Amygdala (tissue), 56 donors: Measurements from ENCODE around the gene SDS.

Experiments
- DNase-seq, 56 donors: peaks; one replicate each; lab custom pipeline; 2025; lab: John Stamatoyannopoulos, UW

The SDS gene

GRCh38 chr12:113385282-113385882 lies 18.3 kb downstream of the SDS start:
- DNase-seq, result peak in 5 of 56 donors; percentile 10 to 36 (median 27)

- no peak for DNase-seq
Observed at GRCh38 chr12:113384778-113385177, 18.9 kb downstream of the SDS start.

- no peak for DNase-seq
Observed at GRCh38 chr12:113382206-113382605, 21.5 kb downstream of the SDS start.

- peak in 11 of 56 donors; percentile 10 to 49 (median 20) for DNase-seq
Observed at GRCh38 chr12:113381220-113381619, 22.5 kb downstream of the SDS start.

- DNase-seq, result no peak
Observed at GRCh38 chr12:113378291-113378690, 25.4 kb downstream of the SDS start.

- DNase-seq, result no peak
Observed at GRCh38 chr12:113374823-113375428, 28.8 kb downstream of the SDS start.

DNA sequence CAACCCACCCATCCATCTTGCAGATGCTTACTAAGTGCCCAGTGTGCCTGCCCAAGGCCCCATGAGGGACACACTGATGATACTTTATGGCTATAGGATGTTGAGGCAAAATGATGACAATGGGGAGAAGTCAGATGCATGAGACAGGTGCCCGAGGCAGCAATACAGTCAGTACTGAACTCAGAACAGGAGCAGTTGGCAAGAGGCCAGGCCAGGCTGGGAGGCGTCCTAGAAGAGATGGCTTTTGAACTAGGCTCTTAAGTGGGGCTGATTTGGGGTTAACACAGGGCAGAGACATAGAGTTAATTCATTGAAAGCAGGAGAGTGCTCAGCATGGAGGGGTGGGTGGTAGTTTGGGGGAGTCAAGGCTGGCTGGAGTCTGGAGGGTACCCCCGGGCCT lies 29.7 kb downstream of the SDS start:
- no peak for DNase-seq

DNA sequence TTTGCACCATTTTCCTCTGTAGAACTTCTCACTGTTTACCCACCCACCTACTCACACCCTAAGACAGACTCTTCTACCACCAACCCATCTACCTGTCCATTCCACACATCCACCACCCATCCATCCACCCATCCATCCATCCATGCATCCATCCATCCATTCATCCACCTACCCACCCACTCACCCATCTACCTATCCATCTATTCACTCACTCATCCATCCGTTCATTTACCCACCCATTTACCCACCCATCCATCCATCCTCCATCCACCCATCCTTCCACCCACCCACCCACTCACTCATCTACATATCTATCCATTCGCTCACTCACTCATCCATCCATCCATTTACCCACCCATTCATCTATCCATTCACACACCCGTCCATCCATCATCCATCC lies 30.2 kb downstream of the SDS start:
- no peak for DNase-seq

DNA sequence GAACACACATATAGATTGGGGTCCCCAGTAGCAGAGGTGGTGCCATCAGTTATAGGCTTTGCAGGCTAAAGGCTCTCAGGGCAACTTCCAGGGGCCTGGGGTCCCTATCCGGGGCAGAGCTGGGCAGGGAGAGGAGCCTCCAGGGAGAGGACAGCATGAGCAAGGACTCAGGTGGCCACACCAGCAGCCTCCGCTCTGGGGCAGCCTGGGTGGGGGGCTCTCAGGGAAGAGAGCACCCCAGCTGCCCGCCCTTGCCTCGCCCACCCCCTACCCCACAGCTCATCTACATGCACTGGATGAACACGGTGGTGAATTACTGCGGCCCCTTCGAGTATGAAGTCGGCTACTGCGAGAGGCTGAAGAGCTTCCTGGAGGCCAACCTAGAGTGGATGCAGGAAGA lies 31.3 kb downstream of the SDS start:
- DNase-seq, result no peak

DNA sequence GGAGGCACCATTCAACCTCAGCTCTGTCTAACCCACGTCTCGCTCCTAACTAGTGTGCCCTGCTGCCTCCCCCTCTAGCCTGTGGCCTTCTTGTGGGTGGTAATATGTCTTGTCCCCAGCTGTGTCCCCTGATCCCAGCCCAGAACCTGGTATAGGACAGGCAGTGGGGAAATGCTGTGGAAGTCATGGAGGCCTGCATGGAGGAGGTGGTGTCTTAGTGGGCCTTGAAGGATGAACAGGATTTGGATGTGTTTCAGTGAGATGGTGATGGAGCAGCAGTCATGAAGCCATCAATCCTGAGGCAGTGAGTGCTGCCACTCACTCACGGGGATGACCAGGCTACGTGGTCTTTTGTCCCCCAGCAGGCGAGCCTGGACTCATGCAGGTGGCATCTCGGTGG lies 31.9 kb downstream of the SDS start:
- DNase-seq, result no peak

- no peak for DNase-seq
Observed at GRCh38 chr12:113370923-113371682, 32.6 kb downstream of the SDS start.

GRCh38 chr12:113369391-113369985 lies 34.2 kb downstream of the SDS start:
- DNase-seq, result peak in 5 of 56 donors; percentile 8 to 46 (median 15)

GRCh38 chr12:113368331-113368730 lies 35.4 kb downstream of the SDS start:
- DNase-seq, result peak in 3 of 56 donors; percentile 2 to 12 (median 10)

DNA sequence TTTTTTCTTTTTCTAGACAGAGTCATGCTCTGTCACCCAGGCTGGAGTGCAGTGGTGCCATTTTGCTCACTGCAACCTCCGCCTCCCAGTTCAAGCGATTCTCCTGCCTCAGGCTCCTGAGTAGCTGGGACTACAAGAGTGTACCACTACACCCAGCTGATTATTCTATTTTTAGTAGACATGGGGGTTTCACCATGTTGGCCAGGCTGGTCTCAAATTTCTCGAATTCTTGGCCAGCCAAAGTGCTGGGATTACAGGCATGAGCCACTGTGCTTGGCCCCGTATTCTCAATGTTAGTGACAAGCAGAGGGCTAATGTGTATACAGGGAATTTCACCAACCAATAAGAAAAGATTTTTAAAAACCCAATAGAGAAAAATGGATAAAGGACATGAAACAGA lies 36.9 kb downstream of the SDS start:
- no peak for DNase-seq

GRCh38 chr12:113365639-113366395 lies 37.9 kb downstream of the SDS start:
- no peak for DNase-seq

DNA sequence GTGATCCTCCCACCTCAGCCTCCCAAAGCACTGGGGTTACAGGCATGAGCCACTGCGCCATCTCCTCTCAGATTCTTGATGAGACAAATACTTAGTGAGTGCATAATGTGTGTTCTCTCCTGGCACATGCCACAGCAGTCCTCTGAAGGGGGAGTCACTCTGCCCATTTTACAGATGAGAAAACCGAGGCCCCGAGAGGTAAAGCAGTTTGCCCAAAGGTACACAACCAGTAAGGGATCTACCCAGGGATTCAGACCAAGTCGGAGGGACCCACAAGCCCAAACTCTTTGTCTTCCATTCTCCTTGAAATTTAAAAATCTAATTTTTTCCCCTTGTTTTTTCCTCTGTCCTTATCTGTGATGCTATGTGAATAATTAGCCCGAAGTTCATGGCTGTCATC lies 39.0 kb downstream of the SDS start:
- DNase-seq, result no peak

DNA sequence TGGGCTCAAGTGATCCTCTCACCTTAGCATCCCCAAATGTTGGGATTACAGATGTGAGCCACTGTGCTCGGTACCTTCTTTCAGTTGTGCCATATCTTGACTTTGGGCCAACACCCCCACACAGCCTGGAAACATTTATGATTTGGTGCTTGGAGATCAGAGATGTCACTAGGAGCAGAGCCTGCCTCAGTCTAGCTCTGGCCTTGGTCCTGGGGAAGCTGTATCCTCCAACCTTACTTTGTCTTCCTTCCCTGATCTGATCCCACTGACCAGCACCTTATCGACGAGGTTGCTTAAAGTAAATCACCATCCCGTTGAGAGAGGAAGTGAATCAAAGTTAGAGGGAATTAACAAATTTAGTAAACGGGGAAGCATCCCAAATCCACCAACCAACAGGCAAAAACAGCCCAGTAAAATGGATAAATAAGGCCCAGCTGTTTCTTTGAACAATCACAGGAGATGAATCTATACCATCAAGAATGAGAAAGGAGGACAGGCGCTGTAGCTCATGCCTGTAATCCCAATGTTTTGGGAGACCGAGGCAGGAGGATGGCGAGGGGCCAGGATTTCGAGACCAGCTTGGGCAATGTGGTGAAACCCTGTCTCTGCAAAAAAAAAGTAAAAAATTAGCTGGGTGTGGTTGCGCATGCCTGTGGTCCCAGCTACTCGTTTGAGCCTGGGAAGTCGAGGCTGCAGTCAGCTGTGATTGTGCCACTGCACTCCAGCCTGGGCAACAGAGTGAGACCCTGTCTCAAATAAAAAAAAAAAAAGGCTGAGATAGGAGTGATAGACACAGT lies 41.9 kb downstream of the SDS start:
- no peak for DNase-seq

DNA sequence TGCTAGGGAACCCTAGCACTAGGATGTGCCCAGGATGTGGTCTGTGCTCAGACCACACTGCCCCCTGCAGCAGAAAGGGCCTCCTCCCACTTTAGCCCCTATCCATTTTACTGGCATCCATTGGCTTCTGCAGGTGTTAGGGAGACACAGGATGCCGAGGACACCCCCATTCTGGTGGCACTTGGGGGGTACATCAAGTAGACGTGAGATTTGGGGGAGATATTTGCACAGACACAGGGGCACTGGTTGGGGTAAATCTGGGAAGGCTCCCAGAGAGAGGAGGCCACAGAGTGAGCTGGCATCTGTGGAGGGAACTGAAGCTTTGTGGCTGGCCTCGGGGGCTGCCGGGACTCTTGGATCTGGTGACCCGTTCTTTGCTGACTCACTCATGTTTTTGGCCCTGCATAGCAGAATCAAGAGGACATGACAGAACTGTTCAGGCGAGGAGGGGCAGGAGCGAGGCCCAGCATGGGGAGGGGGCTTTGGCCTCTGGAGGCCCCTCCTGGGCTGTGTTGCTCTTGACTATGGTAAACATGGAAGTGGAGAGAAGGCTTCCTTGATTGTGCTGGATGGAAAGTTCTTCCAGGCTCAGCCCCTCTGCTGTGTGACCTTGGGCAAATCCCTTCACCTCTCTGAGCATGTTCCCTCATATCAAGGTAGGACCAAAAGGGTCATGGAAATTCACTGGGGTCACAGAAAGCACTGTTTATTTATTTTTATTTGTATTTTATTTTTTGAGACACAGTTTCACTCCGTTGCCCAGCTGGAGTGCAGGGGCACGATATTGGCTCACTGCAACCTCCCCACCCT lies 43.5 kb downstream of the SDS start:
- DNase-seq, result peak in 3 of 56 donors; percentile 2 to 47 (median 10)
